GM12801 (cell line): Measurements from ENCODE around the gene TRAFD1.

Experiments
- TF ChIP-seq, protein P1 (sequence below): IDR thresholded peaks from one replicate; pipeline ENCODE4 v1.5.1; 2011; ENCODE audit warnings: control low read depth; ENCODE audit not compliant: insufficient read length; ENCODE audit errors: extremely low read depth

The TRAFD1 gene

DNA sequence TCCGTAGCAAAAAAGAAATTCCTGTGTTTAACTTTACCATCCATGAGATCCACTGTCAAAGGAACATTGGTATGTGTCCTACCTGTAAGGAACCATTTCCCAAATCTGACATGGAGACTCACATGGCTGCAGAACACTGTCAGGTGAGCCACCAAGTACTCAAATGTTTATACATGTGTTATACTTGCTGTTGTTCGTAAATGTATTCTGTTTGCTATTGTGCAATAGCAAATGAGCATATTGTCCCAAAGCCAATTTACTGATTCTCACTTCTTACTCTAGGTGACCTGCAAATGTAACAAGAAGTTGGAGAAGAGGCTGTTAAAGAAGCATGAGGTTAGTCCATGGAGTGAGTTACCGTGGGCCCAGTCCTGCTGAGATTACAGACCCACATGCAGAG lies 9.4 kb downstream of the TRAFD1 start:
- TF ChIP-seq, protein P1, sequence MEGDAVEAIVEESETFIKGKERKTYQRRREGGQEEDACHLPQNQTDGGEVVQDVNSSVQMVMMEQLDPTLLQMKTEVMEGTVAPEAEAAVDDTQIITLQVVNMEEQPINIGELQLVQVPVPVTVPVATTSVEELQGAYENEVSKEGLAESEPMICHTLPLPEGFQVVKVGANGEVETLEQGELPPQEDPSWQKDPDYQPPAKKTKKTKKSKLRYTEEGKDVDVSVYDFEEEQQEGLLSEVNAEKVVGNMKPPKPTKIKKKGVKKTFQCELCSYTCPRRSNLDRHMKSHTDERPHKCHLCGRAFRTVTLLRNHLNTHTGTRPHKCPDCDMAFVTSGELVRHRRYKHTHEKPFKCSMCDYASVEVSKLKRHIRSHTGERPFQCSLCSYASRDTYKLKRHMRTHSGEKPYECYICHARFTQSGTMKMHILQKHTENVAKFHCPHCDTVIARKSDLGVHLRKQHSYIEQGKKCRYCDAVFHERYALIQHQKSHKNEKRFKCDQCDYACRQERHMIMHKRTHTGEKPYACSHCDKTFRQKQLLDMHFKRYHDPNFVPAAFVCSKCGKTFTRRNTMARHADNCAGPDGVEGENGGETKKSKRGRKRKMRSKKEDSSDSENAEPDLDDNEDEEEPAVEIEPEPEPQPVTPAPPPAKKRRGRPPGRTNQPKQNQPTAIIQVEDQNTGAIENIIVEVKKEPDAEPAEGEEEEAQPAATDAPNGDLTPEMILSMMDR = no peak

- TF ChIP-seq, protein P1 = no peak
Observed at GRCh38 chr12:112140728-112141127, 15.4 kb downstream of the TRAFD1 start.

GRCh38 chr12:112146123-112146522 lies 20.8 kb downstream of the TRAFD1 start:
- TF ChIP-seq, protein P1 = no peak

DNA sequence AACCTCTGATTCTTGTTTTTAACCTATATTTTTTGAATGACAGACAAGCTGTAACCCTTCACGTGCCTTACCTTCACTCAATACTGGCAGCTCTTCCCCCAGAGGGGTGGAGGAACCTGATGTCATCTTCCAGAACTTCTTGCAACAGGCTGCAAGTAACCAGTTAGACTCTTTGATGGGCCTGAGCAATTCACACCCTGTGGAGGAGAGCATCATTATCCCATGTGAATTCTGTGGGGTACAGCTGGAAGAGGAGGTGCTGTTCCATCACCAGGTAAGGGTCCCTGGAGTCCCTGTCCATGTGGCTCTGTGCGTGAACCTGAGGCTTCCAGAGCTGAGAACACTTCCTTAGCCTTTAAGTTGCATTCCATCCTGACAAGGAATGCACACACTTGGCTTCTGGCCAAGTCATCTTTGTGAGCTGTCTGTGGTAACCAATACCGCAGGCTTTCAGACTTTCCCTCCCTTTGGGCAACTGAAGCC lies 22.7 kb downstream of the TRAFD1 start:
- TF ChIP-seq, protein P1 = no peak

- TF ChIP-seq, protein P1 = no peak
Observed at GRCh38 chr12:112149596-112149995, 24.2 kb downstream of the TRAFD1 start.

GRCh38 chr12:112151766-112152541 lies 26.6 kb downstream of the TRAFD1 start:
- TF ChIP-seq, protein P1 = no peak

DNA sequence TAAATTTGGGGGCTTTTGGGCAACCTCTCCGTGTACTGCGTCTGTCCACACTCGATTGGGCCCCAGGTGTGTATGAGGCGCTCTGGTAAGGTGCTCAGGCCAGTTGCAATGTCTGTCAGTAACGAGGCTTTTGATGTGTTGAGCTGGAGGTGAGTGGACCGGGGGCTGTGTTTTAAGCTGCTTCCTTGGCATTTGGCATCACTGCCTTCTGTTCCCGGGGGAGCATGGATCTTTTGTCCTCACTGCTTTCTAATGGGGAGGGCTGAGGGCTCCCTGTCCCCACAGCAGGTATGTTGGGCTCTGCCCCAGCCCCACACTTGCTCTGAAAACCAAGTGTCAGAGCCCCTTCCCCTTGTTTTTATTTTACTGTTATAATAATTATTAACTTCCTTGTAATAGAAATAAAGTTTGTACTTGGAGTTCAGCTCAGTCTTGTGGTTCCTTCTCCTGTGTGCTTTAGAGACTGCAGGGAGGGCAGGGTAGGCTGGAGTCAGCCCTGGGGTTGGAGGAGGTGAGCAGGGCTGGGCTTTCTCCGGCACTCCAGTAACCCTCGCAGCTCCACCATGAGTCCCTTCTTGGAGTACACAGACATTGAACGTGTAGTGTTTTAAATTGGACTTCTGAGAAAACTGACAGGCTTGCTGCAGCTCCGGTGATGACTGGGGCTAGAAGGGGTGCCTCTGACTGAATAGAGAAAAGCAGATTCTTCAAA lies 28.0 kb downstream of the TRAFD1 start:
- TF ChIP-seq, protein P1 = no peak
